Skin of body (tissue), 2 donors: ENCODE results near the gene TEX52. TPM values are rescaled to one million over a fixed set of nuclear protein-coding genes. Genes with fewer than 3 reads are reported as not detected.
A peak's percentile ranks its signal among the peaks of the same experiment; 100 is the strongest.
"Not testable (repeated sequence)": the region's sequence is repeated elsewhere in the genome, so short reads cannot be mapped to it uniquely, and the experiment has no call there.

Experiments used
- DNase-seq: peaks from one replicate; lab custom pipeline; 2025; lab: John Stamatoyannopoulos, UW
- total RNA-seq: library from RNA; depleted of rRNA; stranded (reverse); fragments of >200 nt; gene quantifications from one replicate; pipeline ENCODE4 v1.2.3, GENCODE V29; 2014

Gene TEX52
- total RNA-seq, 1 donor from 2014 or later, result not detected

DNA sequence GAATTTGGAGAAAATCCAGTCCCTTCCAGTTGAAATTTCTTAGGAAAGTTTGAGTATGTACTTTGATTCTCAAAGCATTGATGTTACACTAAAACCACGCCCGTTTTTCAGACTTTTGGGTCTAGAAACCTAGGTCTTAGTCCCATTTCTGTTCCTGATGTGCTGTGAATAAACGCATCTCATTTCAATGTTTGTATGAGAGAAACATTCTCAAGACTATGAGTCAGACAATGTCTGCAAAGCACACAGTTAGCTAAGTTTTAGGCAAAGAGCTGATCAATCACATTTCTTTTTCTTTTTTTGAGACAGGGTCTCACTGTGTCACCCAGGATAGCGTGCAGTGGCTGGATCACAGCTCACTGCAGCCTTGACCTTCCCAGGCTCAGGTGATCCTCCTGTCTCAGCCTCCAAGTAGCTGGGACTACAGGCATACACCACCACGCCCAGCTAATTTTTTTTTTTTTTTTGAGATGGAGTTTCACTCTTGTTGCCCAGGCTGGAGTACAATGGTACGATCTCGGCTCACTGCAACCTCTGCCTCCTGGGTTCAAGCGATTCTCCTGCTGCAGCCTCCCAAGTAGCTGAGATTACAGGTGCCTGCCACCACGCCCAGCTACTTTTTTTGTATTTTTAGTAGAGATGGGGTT, 12.3 kb upstream of the TEX52 start:
- not testable (repeated sequence) for DNase-seq

DNA sequence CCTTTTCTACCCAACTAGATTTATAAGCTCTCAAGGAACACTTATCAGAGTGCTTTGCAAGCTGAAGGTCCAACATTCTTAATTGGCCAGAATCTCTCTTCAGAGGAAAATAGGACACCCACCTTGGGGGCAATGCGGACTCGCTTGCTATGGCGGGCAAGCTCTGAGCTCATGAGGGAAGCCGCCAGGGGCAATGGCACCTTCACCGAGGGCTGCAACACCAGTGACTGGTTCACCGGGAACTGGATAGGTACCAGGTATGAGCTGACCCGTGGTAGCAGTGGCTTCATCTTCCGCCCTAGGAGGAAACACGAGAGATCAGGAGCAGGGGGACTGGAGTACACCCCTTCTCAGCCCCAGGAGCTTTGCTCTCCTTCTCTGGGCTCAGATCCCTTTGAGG, 7.4 kb upstream of the TEX52 start:
- no peak for DNase-seq

- not testable (repeated sequence) for DNase-seq
Observed at GRCh38 chr12:2863402-2863801, 6.6 kb upstream of the TEX52 start.

DNA sequence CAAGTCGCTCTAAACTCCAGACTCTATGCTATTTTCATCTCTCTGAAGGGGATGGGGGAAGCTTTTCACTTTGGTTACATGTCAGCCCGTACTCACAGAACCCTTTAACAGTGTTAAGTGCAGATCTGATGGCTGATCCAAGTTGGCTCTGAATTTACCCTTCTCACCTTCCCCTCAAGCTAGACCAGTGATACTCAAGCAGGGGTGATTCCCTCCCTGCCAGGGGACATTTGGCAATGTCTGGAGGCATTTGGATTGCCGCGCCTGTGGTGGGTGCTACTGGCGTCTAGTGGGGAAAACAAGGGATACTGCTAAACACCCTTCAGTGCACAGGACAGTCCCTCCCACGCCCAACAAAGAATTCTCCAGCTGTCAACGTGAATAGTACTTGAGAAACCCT, 6.0 kb upstream of the TEX52 start:
- DNase-seq, result no peak

DNA sequence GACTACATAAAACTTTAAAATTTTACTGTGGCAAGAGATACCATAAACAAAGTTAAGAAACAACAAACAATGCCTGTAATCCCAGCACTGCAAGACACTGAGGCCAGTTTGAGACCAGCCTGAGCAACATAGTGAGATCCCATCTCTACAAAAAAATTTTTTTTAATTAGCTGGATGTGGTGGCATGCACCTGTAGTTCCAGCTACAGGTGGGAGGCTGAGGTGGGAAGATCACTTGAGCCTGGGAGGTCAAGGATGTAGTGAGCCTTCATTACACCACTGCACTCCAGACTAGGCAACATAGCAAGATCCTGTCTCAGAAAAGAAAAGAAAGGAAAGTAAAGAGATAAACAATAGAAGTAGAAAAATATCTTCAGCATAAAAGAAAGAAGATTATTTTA, 3.3 kb upstream of the TEX52 start:
- no peak for DNase-seq

DNA sequence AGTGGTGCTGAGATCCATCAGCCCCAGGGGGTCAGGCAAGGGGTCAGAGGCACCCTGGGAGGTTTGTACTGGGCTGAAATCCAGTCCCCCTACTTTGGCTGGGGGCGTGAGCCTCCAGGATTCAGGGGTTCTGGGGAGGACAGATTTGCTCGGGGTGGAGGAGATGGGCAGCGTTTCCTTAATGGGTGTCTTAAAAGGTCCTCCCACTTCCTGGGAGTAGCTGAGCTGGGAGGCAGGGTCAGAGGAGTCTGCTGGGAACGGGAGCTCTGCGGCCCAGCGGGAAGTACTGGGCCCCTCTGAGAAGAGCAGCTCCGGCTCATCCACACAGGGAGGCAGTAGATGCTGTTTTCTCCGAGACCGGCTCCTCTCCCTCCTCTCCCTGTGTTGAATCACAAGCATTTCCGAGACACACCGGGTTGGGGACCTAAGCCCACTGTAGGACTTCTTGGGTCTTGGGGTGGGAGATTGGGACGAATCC, 2.1 kb upstream of the TEX52 start:
- DNase-seq, result no peak

- DNase-seq, result no peak
Observed at GRCh38 chr12:2858334-2858733, 1.5 kb upstream of the TEX52 start.

DNA sequence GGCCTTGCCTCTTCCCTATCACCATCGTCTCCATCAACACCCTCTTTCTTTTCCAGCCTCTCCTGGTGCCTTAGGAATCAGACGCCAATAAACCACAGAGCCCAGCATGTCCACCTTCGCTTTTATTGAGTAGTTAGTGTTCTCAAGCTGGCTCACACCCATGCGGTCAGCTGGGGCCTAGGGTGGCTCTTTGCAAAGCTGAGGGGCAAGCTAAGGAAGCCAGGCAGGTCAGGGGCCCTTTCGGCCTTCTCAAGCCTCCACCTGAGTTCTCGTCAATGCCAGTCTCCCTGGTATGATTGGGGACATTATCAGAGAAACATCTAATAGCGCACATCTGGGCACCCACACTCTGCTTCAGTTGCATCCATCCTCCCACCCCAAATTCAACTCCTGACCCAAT, 737 bp upstream of the TEX52 start:
- DNase-seq, result no peak

DNA sequence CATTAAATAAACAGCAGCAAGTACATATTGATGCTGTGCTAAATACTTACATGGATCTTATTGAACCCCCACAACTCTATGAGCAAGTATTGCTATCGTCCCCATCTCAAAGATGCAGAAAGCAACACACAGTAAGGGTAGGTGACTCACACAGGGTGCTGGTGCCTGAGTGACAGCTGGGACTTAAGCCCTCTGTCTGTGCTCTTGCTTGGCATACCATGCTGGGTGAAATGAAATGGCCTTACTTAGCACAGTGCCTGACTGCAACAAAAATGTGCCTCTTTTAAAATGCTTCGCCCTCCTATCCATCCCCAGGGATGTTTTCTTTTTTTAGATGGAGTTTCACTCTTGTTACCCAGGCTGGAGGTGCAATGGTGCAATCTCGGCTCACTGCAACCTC, 788 bp downstream of the TEX52 start:
- DNase-seq, result no peak

GRCh38 chr12:2855546-2855945, 1.3 kb downstream of the TEX52 start:
- DNase-seq, result no peak

- DNase-seq, result no peak
Observed at GRCh38 chr12:2854669-2855453, 2.0 kb downstream of the TEX52 start.

- DNase-seq, result peak; percentile 51
Observed at GRCh38 chr12:2853626-2854025, 3.2 kb downstream of the TEX52 start.

DNA sequence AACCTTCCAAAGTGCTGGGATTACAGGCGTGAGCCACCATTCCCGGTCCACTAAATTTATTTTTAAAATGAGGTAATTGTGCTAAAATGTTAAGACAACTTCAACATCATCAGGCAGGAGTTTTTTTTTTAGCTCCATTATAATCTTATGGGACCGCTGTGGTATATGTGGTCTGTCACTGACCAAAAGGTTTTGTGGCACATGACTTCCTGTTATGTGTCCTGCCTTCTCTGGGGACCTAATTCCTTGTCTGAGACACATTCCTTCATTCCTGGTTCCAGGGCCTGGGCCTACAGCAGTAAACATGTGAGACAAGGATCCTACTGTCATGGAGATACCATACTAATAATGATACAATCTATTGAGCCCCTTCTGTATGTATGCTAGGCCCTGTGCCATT, 4.9 kb downstream of the TEX52 start:
- DNase-seq, result no peak

DNA sequence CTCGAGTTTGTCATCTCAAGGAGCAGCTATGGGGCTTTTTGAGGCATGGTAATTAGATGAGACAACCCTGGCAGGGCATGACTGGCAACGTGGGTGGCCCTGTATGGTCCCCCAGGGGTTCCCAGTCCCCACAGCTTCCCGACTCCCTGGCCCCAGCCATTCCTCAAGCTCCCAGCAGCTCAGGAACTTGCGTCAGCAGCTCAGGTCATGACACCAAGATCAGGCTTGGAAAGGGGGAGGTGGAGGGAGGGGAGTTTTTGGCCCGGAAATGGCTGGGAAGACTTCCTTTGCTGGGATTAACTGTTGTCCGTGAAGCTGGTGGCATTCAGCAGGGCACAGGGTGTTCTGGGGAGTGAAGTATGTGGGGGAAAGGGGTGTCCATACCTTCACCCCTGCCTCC, 11.6 kb downstream of the TEX52 start:
- peak; percentile 9 for DNase-seq

- DNase-seq, result no peak
Observed at GRCh38 chr12:2844786-2845185, 12.1 kb downstream of the TEX52 start.

GRCh38 chr12:2842948-2843347, 13.9 kb downstream of the TEX52 start:
- no peak for DNase-seq

DNA sequence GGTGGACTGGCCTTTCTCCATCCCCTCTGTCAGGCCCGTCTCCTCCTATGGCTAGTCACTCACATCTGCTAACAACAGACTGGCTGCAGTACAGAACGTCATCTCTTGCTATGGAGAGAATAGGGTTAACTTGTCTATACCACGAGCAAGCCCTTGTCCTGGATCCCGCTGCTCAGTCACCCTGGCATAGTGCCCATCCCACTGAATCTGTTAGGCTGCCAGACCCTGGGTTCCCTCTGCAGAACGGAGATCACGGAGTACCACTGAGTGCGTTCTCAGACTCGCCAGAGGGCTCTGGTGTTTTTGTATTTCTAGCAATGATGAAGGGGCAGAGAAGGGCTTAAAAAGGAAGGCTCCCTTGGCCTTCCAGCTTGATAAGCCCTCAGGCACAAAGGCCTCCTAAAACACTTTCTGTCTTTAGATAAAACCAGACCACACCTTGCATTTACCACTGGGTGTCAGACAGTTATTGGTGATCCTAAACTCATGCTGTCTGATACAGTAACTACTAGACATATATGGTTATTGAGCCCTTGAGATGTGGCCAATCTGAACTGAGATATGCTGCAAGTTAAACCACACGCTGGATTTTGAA, 15.7 kb downstream of the TEX52 start:
- DNase-seq, result no peak

DNA sequence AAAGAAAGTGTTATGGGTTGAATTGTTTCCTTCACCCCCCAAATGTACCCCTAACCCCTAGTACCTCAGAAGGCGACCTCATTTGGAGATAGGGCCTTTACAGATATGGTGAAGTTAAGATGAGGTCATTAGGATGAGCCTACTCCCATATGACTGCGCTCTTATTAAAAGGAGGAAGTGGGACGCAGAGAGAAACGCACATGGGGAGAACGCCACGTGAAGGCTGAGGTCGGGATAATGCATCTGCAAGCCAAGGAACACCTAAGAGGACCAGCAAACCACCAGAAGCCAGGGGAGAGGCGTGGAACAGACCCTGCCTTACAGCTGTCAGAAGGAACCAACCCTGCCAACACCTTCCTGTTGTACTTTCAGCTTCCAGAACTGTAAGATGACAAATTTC, 20.3 kb downstream of the TEX52 start:
- DNase-seq, result no peak

- DNase-seq, result no peak
Observed at GRCh38 chr12:2835691-2836403, 21.0 kb downstream of the TEX52 start.

DNA sequence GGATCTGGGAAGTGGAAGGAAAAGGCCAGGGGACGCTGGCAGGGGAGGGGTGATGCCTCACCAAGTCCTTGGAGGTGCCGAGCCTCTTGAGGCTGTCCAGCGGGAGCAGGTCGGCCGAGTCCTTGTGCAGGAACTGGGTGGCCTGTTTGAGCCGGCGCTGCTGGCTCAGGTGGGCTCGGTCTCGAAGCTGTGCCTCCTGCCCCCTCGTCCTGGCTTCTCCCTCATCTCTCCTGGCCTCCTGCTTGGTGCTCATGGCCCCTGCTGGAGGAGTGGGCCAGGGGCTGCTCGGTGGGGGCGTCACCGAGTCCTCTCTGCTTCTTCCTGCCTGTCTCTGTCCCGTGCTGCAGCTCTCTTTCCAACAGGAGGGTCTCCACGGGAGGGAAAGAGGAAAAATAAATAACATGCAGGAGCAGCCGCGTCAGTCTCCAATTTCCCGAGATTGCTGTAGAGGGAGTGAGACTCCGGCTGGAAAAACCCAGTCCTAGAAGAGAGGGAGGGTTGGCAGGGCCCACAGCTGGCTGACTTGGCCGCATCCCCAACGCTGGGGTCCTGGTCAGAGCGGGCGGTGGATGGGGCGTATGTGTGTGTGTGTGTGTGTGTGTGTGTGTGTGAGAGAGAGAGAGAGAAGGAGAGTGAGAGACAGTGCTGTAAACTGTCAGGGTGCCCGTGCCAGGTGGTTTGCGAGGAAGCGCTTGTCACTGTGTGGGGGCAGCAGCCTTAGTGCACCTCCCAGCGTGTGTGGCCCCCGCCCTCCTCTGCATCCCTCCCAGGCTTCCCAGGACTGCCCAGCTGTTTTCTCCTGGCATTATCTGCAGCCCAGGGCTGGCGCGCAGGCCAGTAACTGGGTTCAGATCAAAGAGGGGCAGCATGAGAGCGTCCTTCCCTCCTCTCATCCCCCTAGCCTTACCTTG, 22.0 kb downstream of the TEX52 start, which contains the start of gene NRIP2:
NRIP2 (minus strand) TSS at position 455 of the 911 bp plus-strand sequence; CDS start at position 403, 52 bp downstream.
- peak; percentile 51 for DNase-seq

GRCh38 chr12:2833810-2834209, 23.0 kb downstream of the TEX52 start:
- no peak for DNase-seq
